PC-3 (cell line): ENCODE results near the gene ARHGAP28.

Source experiments
- EZH2 ChIP-seq: fragments of 300-600 bp; sonication (generic); IDR thresholded peaks from one replicate; pipeline ENCODE4 v1.6.1; 2017; ENCODE audit warnings: antibody characterized with exemption, mild to moderate bottlenecking, low read length; ENCODE audit not compliant: unreplicated experiment
- EZH2phosphoT487 ChIP-seq: fragments of 300-600 bp; sonication (generic); IDR thresholded peaks from 2 replicates; pipeline ENCODE4 v1.6.1; 2018; ENCODE audit warnings: mild to moderate bottlenecking, antibody characterized with exemption, low read length, borderline replicate concordance
- TF ChIP-seq, protein P1 (sequence below): fragments of 300-600 bp; sonication (generic); conservative IDR thresholded peaks from 2 replicates; pipeline ENCODE4 v1.5.1; 2017; ENCODE audit warnings: antibody characterized with exemption, low read depth, mild to moderate bottlenecking, low read length

- TF ChIP-seq, protein P1, sequence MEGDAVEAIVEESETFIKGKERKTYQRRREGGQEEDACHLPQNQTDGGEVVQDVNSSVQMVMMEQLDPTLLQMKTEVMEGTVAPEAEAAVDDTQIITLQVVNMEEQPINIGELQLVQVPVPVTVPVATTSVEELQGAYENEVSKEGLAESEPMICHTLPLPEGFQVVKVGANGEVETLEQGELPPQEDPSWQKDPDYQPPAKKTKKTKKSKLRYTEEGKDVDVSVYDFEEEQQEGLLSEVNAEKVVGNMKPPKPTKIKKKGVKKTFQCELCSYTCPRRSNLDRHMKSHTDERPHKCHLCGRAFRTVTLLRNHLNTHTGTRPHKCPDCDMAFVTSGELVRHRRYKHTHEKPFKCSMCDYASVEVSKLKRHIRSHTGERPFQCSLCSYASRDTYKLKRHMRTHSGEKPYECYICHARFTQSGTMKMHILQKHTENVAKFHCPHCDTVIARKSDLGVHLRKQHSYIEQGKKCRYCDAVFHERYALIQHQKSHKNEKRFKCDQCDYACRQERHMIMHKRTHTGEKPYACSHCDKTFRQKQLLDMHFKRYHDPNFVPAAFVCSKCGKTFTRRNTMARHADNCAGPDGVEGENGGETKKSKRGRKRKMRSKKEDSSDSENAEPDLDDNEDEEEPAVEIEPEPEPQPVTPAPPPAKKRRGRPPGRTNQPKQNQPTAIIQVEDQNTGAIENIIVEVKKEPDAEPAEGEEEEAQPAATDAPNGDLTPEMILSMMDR: no peak
- TF ChIP-seq EZH2: no peak
- TF ChIP-seq EZH2phosphoT487: no peak
These were observed 85.4 kb downstream of the ARHGAP28 start for GRCh38 chr18:6814882-6815425.
